Stomach (tissue), 9 donors: ENCODE measurements around the gene CDKN2B-AS1. TPM values are rescaled to one million over a fixed set of nuclear protein-coding genes. Genes with fewer than 3 reads are reported as not detected.

Experiments used
- DNase-seq, 2 donors: peaks; one replicate each; pipeline versions ENCODE4 v3.0.0 to v3.0.0-alpha.2; 2013 to 2019
- H3K27ac ChIP-seq, 5 donors: fragments of 200-600 bp in 4 of 5; sonication (generic) in 4 of 5; one replicate each; pipeline ENCODE4 v1.5.1; 2013 to 2019; ENCODE audit warnings: mild to moderate bottlenecking in 1 of 5, moderate library complexity in 1 of 5
- H3K27me3 ChIP-seq, 3 donors: fragments of 200-600 bp; sonication (generic); one replicate each; pipeline ENCODE4 v1.5.1; 2017 to 2019; ENCODE audit warnings: mixed run types in 1 of 3
- H3K36me3 ChIP-seq, 4 donors: fragments of 200-600 bp; sonication (generic); 1 replicate in 3 of 4; 2 replicates in 1 of 4; pipeline ENCODE4 v1.5.1; 2016 to 2019
- H3K4me1 ChIP-seq, 4 donors: fragments of 200-600 bp; sonication (generic); one replicate each; pipeline ENCODE4 v1.5.1; 2016 to 2019
- H3K4me3 ChIP-seq, 4 donors: fragments of 200-600 bp; sonication (generic) in 3 of 4; one replicate each; pipeline ENCODE4 v1.5.1; 2016 to 2019; ENCODE audit warnings: mild to moderate bottlenecking in 1 of 4
- H3K9me3 ChIP-seq, 4 donors: fragments of 200-600 bp; sonication (generic); one replicate each; pipeline ENCODE4 v1.5.1; 2016 to 2019
- CTCF ChIP-seq, 7 experiments: fragments of 450-650 bp in 4 of 7; fragments of 200-600 bp in 3 of 7; sonication (generic) in 3 of 7; IDR thresholded peaks; one replicate each; pipeline ENCODE4 v1.5.1; 2016 to 2019; ENCODE audit warnings: antibody characterized with exemption in 7 of 7, control low read depth in 2 of 7, mild to moderate bottlenecking in 1 of 7
- EP300 ChIP-seq: sonication (generic); formaldehyde crosslinking; IDR thresholded peaks from one replicate; pipeline ENCODE4 v1.6.1; 2017; ENCODE audit warnings: antibody characterized with exemption
- POLR2A ChIP-seq, 4 donors: fragments of 450-650 bp; IDR thresholded peaks; one replicate each; pipeline ENCODE4 v1.6.1; 2016; ENCODE audit warnings: antibody characterized with exemption in 4 of 4, control low read depth in 2 of 4, mild to moderate bottlenecking in 1 of 4, moderate library complexity in 1 of 4
- POLR2AphosphoS5 ChIP-seq, 3 donors: sonication (generic); formaldehyde crosslinking; IDR thresholded peaks; one replicate each; pipeline ENCODE4 v1.6.1; 2016; ENCODE audit warnings: antibody characterized with exemption in 3 of 3
- WGBS, 5 donors: extraction: QIAGEN DNeasy Blood & Tissue Kit in 3 of 5; methylation state at CpG; one replicate each; pipeline versions ENCODE4 v1.1.5 to v1.1.7; 2013 to 2018; 5-methylcytosine and 5-hydroxymethylcytosine counted together
- intact Hi-C: fragments of 100-400 bp; cut with DNase I; formaldehyde crosslinking; loops from one replicate; pipeline ENCODE4 v1.15.1; 2023; ENCODE audit warnings: low total_unique reads
- polyA plus RNA-seq, 3 donors: library from polyadenylated mRNA; stranded (reverse); fragments of 200-250 nt; gene quantifications; one replicate each; pipeline ENCODE4 v1.2.3, GENCODE V29; 2013
- total RNA-seq, 5 donors: library from RNA; depleted of rRNA; stranded (reverse); fragments of >200 nt; gene quantifications; one replicate each; pipeline versions ENCODE4 v1.1.0 to v1.2.3, GENCODE V29; 2014 to 2016
- donor health status: healthy with polysubstance abuse.
- donor health status: Bipolar disorder and iron deficiency.
- donor health status: healthy.

The CDKN2B-AS1 gene
- total and polyA plus RNA-seq, 8 donors = 0.48 to 1.6 (median 1.1) TPM; not detected in 3

DNA sequence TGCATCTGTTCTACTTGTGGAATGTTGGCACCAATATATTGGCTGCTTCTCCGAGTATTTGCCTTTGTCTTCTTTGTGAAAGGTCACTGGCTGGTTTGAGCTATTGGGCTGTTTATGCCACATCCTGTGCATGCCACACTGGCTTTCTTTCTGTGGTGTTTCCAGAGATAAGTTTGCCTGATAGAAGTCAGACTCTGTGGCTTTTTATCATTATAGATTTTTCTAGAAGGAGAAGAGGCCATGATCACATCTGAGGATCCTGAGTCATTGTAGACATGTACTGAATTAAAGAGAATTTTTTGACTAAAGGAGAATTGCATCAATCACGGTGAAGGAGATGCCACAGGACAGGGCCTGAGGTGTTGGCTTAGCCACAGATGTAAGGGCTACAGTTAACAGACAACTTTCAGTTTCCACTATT is 41.0 kb downstream of the CDKN2B-AS1 start:
- Histone ChIP-seq H3K4me1 (peaks cover 0 to 13% (median 5%) of the 10 kb centered on the region in 4 donors), H3K36me3 (no peaks in the 10 kb centered on the region), H3K27ac (no peak overlapping the region), H3K4me3 (no peak overlapping the region), H3K27me3 (no peaks in the 10 kb centered on the region), H3K9me3 (no peaks in the 10 kb centered on the region)
- intact Hi-C loops = no loop called here
- WGBS, 5 donors = 77 to 91% (median 85%) methylated on average over 2 of the region's 2 CpGs
- DNase-seq = no peak
- TF ChIP-seq POLR2A (IDR thresholded peaks at IDR 0.05) = no peak
- TF ChIP-seq POLR2AphosphoS5 (IDR thresholded peaks at IDR 0.05) = no peak
- no peak for TF ChIP-seq EP300
- TF ChIP-seq CTCF (IDR thresholded peaks at IDR 0.05) = no peak

- H3K27me3 ChIP-seq = no peaks in the 10 kb centered on the region
- H3K36me3 ChIP-seq = no peaks in the 10 kb centered on the region
- peaks cover 0 to 19% (median 5%) of the 10 kb centered on the region in 4 donors for H3K4me1 ChIP-seq
- intact Hi-C loops = no loop called here
- WGBS, 5 donors = 78 to 83% (median 80%) methylated on average over 4 of the region's 4 CpGs
- no peak overlapping the region for H3K4me3 ChIP-seq
- no peaks in the 10 kb centered on the region for H3K9me3 ChIP-seq
- DNase-seq = no peak
- no peak for TF ChIP-seq POLR2AphosphoS5 (IDR thresholded peaks at IDR 0.05)
- TF ChIP-seq EP300 = no peak
- TF ChIP-seq CTCF (IDR thresholded peaks at IDR 0.05) = no peak
- no peak for TF ChIP-seq POLR2A (IDR thresholded peaks at IDR 0.05)
- H3K27ac ChIP-seq = no peak overlapping the region
Observed at GRCh38 chr9:22036866-22037626, 42.5 kb downstream of the CDKN2B-AS1 start.

GRCh38 chr9:22037954-22038690 is 43.5 kb downstream of the CDKN2B-AS1 start:
- peak in 5 of 7 experiments; percentile 19 to 51 (median 35) for TF ChIP-seq CTCF (IDR thresholded peaks at IDR 0.05)
- no peak for TF ChIP-seq POLR2AphosphoS5 (IDR thresholded peaks at IDR 0.05)
- TF ChIP-seq POLR2A (IDR thresholded peaks at IDR 0.05) = no peak
- no peak for TF ChIP-seq EP300
- 11 to 29% (median 14%) methylated on average over 2 of the region's 2 CpGs for WGBS, 5 donors
- intact Hi-C loops = no loop called here
- DNase-seq = peak in 1 of 2 donors; percentile 34
- Histone ChIP-seq H3K36me3 (no peaks in the 10 kb centered on the region), H3K4me1 (peaks cover 0 to 21% (median 5%) of the 10 kb centered on the region in 4 donors), H3K27me3 (no peaks in the 10 kb centered on the region), H3K27ac (no peak overlapping the region), H3K9me3 (no peaks in the 10 kb centered on the region), H3K4me3 (no peak overlapping the region)

DNA sequence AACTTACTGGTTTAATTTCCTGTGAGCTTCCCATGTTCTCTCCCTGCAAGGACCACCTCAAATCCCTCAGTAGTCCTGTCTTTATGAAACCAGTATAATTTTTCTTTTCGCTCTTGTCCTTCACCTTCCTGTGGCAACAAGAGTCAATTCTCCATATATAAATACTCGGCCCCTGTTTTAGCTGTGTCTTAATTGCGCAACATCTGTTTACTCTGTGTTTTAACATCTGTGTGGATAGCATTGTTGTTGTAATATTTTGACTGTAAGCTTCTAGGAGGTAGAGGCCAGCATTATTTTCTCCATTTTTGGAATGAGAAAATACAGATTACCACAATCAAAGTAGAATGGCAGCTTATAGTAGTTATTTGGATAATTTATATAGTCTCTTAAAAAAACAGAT is 44.7 kb downstream of the CDKN2B-AS1 start:
- no peaks in the 10 kb centered on the region for H3K27me3 ChIP-seq
- H3K36me3 ChIP-seq = no peaks in the 10 kb centered on the region
- no peaks in the 10 kb centered on the region for H3K9me3 ChIP-seq
- TF ChIP-seq EP300 (no peak), POLR2AphosphoS5 (IDR thresholded peaks at IDR 0.05) (no peak), POLR2A (IDR thresholded peaks at IDR 0.05) (no peak), CTCF (IDR thresholded peaks at IDR 0.05) (no peak)
- peaks cover 0 to 21% (median 5%) of the 10 kb centered on the region in 4 donors for H3K4me1 ChIP-seq
- no peak overlapping the region for H3K27ac ChIP-seq
- H3K4me3 ChIP-seq = no peak overlapping the region
- 61 to 69% (median 69%) methylated on average over 3 of the region's 3 CpGs for WGBS, 5 donors
- intact Hi-C loops = no loop called here
- DNase-seq = no peak
